OCI-LY7 (cell line): ENCODE measurements around the gene CD36.

Source experiments
- CTCF ChIP-seq: fragments of 200-600 bp; sonication (generic); conservative IDR thresholded peaks from 2 replicates; pipeline ENCODE4 v1.5.1; 2014; ENCODE audit warnings: mild to moderate bottlenecking, antibody characterized with exemption, low read length, moderate library complexity, mixed read lengths
- EZH2phosphoT487 ChIP-seq: fragments of 200-600 bp; sonication (generic); IDR thresholded peaks from 2 replicates; pipeline ENCODE4 v1.6.1; 2018; ENCODE audit warnings: low read depth, borderline replicate concordance, mild to moderate bottlenecking, mixed run types, antibody characterized with exemption, low read length, moderate library complexity, mixed read lengths

GRCh38 chr7:80624763-80625162, 13.7 kb upstream of the CD36 start:
- TF ChIP-seq CTCF, result no peak
- TF ChIP-seq EZH2phosphoT487, result no peak
